ENCODE results near the gene ERLEC1. TPM values are rescaled to one million over a fixed set of nuclear protein-coding genes. Genes with fewer than 3 reads are reported as not detected.

The ERLEC1 gene
- total RNA-seq, 6 experiments from 2014 or later = 18.0 to 40.0 (median 22.1) TPM

GRCh38 chr2:53793821-53794220 lies 7.0 kb downstream of the ERLEC1 start:
- H3K27ac ChIP-seq = no peak overlapping the region
- ATAC-seq = no peak

DNA sequence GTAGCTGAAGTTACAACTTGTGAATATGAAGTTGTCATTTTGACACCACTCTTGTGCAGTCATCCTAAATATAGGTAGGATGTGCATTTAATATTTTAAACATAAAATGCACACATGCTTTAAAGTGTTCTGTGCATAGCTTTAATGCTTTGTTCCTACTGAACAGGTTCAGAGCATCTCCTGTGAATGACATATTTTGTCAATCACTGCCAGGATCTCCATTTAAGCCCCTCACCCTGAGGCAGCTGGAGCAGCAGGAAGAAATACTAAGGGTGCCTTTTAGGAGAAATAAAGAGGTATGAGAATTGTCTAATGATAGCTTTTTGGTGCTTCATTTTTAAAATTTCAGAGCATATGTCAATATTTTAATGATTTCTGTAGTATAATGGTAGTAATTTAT lies 14.7 kb downstream of the ERLEC1 start:
- Histone ChIP-seq H3K4me1 (no peaks in the 10 kb centered on the region), H3K4me3 (no peak overlapping the region), H3K9me3 (no peaks in the 10 kb centered on the region), H3K27ac (no peak overlapping the region), H3K36me3 (peaks cover 0 to 57% (median 9%) of the 10 kb centered on the region in 4 donors), H3K27me3 (no peaks in the 10 kb centered on the region)
- DNase-seq (no peak), ATAC-seq (no peak)
- TF ChIP-seq, protein P1, sequence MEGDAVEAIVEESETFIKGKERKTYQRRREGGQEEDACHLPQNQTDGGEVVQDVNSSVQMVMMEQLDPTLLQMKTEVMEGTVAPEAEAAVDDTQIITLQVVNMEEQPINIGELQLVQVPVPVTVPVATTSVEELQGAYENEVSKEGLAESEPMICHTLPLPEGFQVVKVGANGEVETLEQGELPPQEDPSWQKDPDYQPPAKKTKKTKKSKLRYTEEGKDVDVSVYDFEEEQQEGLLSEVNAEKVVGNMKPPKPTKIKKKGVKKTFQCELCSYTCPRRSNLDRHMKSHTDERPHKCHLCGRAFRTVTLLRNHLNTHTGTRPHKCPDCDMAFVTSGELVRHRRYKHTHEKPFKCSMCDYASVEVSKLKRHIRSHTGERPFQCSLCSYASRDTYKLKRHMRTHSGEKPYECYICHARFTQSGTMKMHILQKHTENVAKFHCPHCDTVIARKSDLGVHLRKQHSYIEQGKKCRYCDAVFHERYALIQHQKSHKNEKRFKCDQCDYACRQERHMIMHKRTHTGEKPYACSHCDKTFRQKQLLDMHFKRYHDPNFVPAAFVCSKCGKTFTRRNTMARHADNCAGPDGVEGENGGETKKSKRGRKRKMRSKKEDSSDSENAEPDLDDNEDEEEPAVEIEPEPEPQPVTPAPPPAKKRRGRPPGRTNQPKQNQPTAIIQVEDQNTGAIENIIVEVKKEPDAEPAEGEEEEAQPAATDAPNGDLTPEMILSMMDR (IDR thresholded peaks at IDR 0.05) = no peak
- TF ChIP-seq POLR2A (IDR thresholded peaks at IDR 0.05) = no peak
- intact Hi-C loops (cut with DNase I) = no loop called here

More at GRCh38 chr2:53793821-53794220, 7.0 kb downstream of the ERLEC1 start:
- Histone ChIP-seq H3K4me1 (peaks cover 0 to 2% (median 0%) of the 10 kb centered on the region in 4 donors), H3K4me3 (no peak overlapping the region), H3K27me3 (no peaks in the 10 kb centered on the region), H3K9me3 (no peaks in the 10 kb centered on the region), H3K36me3 (peaks cover 0 to 34% (median 4%) of the 10 kb centered on the region in 4 donors)
- no peak for TF ChIP-seq POLR2A (IDR thresholded peaks at IDR 0.05)
- TF ChIP-seq, protein P1 (IDR thresholded peaks at IDR 0.05) = no peak
- intact Hi-C loops (cut with DNase I) = no loop called here
- WGBS (ENCODE audit: insufficient coverage, low coverage, low lambda C conversion rate, missing lambda C conversion rate) = 83% methylated on average over 3 of the region's 3 CpGs
- no peak for DNase-seq

DNA sequence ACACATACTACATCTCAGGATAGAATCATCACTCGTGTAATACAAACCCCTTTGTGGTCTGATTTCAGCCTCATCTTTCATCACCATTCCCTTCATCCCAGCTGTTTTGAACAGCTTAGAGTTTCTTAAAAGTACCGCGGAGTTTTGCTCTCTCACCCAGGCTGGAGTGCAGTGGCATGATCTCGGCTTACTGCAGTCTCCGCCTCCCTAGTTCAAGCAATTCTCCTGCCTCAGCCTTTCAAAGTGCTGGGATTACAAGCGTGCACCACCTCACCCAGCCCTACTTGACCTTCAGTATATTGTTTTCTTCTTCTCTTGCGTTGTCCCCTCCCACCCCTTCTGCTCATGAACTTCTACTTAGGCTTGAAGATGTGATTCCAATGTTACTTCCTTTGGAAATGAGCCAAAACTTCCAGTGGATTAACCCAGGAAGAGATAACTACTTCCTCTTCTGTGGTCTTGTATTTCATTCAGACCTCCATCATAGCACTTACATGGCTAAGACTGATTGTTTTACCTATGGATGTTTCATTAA lies 15.8 kb downstream of the ERLEC1 start:
- peak in 1 of 4 donors; percentile 12 for ATAC-seq
- no peak for DNase-seq
- Histone ChIP-seq H3K4me3 (no peak overlapping the region), H3K9me3 (no peaks in the 10 kb centered on the region), H3K4me1 (no peaks in the 10 kb centered on the region), H3K27me3 (no peaks in the 10 kb centered on the region), H3K27ac (no peak overlapping the region), H3K36me3 (peaks cover 0 to 54% (median 9%) of the 10 kb centered on the region in 4 donors)
- WGBS (ENCODE audit: insufficient coverage, low coverage, low lambda C conversion rate, missing lambda C conversion rate) = 68% methylated on average over 7 of the region's 7 CpGs
- intact Hi-C loops (cut with DNase I) = no loop called here
- TF ChIP-seq, protein P1 (IDR thresholded peaks at IDR 0.05) = no peak
- TF ChIP-seq POLR2A (IDR thresholded peaks at IDR 0.05) = no peak

DNA sequence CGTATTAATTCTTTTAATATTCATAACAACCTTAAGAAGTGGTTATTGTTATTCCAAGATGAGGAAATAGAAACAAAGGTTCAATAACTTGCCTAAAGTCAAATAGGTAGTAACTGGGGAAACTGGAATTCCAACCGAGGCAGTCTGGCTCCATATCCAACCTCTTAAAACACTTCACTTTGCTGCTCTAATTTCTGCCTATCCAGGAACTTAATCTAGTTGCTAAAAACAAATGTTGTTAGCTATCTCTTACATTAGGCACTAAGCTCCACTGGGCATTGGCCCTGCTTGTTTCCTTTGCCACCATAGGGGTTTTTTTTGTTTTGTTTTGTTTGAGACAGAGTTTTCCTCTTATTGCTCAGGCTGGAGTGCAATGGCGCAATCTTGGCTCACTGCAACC lies 24.8 kb downstream of the ERLEC1 start:
- no peaks in the 10 kb centered on the region for H3K9me3 ChIP-seq
- ATAC-seq = no peak
- no peak overlapping the region for H3K4me3 ChIP-seq
- intact Hi-C loops (cut with DNase I) = no loop called here
- H3K36me3 ChIP-seq = peaks cover 0 to 23% (median 15%) of the 10 kb centered on the region in 4 donors
- TF ChIP-seq, protein P1 (IDR thresholded peaks at IDR 0.05) = no peak
- no peaks in the 10 kb centered on the region for H3K27me3 ChIP-seq
- WGBS (ENCODE audit: insufficient coverage, low coverage, low lambda C conversion rate, missing lambda C conversion rate) = 89% methylated on average over 3 of the region's 3 CpGs
- no peaks in the 10 kb centered on the region for H3K4me1 ChIP-seq
- H3K27ac ChIP-seq = no peak overlapping the region
- no peak for DNase-seq

- peak overlapping the region in 1 of 3 donors; percentile 39 for H3K27ac ChIP-seq
- H3K4me1 ChIP-seq = peaks cover 0 to 3% (median 0%) of the 10 kb centered on the region in 4 donors
- TF ChIP-seq, protein P1 (IDR thresholded peaks at IDR 0.05) = no peak
- TF ChIP-seq POLR2A (IDR thresholded peaks at IDR 0.05) = no peak
- peak; percentile 42 to 88 (median 74) for ATAC-seq
- H3K4me3 ChIP-seq = no peak overlapping the region
- H3K27me3 ChIP-seq = no peaks in the 10 kb centered on the region
- peaks cover 0 to 23% (median 17%) of the 10 kb centered on the region in 4 donors for H3K36me3 ChIP-seq
- intact Hi-C loops (cut with DNase I) = no loop called here
- no peaks in the 10 kb centered on the region for H3K9me3 ChIP-seq
- DNase-seq = no peak
Observed at GRCh38 chr2:53813151-53813550, 26.3 kb downstream of the ERLEC1 start.

Data from right lobe of liver (tissue), 6 donors.